GM20000 (cell line): ENCODE results near the gene RFX2.
A peak's percentile ranks its signal among the peaks of the same experiment; 100 is the strongest.

Experiments used
- DNase-seq: peaks from one replicate; pipeline ENCODE4 v3.0.0; 2012; ENCODE audit warnings: low spot score
- TF ChIP-seq, protein P1 (sequence below): IDR thresholded peaks from 2 replicates; pipeline ENCODE4 v1.5.1; 2012; ENCODE audit warnings: mild to moderate bottlenecking, control low read depth; ENCODE audit errors: extremely low read depth, missing control alignments

The RFX2 gene

DNA sequence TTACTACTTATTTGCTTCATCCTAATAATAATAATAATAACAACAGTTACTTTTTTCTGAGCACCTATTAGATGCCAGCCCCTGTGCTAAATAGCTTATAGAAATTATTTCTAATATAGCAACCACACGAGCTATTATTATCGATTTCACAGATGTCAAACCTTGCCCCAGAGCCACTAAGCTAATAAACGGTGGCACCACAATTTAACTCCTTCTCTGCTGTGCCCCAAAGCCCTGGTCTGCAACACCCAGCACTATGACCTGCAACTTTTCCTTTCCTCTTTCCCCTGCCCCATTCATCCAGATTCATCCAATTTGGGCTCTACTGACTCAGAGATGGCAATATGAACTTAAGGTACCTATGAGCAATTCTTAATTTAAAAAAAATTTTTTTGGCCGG is 6.4 kb downstream of the RFX2 start:
- no peak for DNase-seq
- TF ChIP-seq, protein P1, sequence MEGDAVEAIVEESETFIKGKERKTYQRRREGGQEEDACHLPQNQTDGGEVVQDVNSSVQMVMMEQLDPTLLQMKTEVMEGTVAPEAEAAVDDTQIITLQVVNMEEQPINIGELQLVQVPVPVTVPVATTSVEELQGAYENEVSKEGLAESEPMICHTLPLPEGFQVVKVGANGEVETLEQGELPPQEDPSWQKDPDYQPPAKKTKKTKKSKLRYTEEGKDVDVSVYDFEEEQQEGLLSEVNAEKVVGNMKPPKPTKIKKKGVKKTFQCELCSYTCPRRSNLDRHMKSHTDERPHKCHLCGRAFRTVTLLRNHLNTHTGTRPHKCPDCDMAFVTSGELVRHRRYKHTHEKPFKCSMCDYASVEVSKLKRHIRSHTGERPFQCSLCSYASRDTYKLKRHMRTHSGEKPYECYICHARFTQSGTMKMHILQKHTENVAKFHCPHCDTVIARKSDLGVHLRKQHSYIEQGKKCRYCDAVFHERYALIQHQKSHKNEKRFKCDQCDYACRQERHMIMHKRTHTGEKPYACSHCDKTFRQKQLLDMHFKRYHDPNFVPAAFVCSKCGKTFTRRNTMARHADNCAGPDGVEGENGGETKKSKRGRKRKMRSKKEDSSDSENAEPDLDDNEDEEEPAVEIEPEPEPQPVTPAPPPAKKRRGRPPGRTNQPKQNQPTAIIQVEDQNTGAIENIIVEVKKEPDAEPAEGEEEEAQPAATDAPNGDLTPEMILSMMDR = no peak

DNA sequence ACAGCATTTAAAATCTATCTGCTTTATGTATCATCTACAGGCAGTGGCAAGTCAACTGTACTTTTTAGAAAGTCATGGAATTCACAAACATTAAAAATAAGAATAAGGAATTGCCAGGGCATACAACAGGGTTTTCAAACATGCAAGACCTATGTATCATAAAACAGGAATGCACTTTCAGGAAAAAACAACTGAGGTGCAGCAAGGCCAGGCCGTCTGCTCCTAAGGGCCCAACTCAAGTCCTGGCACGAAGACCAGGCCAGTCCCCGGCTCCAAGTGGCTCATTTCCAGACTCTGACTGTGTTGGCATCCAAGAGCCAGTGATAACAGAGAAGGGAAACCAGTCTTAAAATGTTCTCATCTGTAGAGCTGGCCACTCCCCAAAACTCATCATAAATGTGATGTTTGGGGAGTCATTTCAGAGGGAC is 7.1 kb downstream of the RFX2 start:
- TF ChIP-seq, protein P1 = no peak
- no peak for DNase-seq

DNA sequence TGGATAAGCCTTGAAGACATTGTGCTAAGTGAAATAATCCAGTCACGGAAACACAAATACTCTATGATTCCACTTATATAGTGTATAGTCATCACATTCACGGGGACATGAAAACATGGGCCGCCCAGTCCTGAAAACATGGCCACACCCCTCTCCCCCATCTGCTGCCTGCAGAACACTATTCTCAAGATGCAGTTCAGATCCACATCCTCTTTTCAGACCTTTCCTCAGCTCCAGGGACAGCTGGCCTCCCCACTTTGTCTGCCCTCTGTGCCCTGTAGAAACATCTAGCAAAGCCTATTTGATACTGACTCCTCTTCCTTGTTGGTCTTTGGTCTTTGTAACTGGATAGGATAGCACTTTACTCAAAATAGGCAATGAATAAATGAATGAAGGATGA is 8.3 kb downstream of the RFX2 start:
- TF ChIP-seq, protein P1 = no peak
- DNase-seq = no peak

DNA sequence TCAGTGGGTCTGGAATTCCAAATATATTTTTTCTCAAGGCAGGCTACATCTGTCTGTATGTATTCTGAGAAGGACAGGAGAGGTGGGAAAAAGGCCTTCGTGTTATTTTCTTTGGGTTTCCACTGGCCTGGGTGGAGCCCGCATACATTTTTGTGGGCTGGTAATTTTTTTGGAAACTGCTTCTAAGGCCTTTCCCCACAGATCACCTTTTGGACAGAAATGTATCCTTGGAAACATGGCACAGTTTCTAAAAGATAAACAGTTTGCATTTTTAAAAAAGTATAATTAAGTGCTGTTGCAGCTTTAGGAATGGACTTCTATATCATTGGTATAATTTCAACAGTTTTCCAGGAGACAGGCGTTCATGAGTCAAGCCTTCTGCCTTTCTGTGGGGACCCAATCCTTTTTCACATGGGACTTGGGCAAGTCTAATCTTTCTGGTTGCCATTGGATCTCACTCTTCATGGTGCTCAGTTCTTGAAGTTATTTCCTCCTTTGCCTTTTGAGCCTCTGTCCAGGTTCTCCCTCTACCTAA is 8.9 kb downstream of the RFX2 start:
- TF ChIP-seq, protein P1 = no peak
- no peak for DNase-seq

DNA sequence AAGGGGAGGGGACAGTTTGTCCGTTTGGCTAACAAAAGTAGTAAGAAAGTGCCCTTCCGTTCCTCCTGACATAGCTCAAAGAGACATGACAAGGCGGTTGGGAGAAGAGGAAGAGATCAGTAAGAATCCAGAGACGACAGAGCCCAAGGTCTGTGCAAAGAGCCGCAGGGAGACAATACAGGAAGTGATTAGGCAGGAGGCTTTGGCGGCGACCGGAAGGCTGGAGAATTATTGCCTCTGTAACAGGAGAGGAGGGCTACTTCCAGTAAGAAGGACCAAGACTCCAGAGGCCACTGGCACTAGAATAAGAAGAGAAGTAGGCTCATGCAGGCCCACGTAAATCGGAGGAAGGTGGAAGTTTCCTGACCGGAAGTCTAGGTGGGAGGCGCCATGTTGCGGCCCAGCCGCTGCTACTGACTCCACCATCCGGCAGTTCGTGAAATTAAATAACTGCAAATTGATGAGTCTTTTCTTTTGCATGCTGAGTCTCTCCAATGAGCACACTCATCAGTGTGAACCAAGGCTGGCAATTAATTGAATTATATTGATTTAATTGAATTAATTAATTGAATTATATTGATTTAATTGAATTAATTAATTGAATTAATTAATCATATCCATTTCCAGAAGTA is 9.9 kb downstream of the RFX2 start:
- TF ChIP-seq, protein P1 = peak; percentile 11
- peak; percentile 60 for DNase-seq

DNA sequence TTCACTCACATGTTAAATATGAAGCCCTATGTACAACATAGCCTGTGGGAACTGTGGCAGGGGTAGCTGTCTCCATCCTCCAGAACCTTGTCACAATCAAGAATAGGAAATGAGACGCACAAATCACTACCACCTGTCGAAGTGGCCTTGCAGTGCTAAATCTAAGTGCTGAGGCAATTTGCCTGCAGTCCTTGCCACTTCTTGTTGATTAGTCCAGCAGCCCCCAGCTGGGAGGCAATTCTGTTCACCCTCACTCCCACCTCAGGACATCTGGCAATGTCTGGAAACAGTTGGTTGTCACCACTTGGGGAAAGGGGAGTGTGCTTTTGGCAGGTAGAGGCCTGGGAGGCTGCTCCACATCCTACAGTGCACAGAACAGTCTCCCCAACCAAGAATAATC is 10.7 kb downstream of the RFX2 start:
- DNase-seq = no peak
- TF ChIP-seq, protein P1 = no peak

DNA sequence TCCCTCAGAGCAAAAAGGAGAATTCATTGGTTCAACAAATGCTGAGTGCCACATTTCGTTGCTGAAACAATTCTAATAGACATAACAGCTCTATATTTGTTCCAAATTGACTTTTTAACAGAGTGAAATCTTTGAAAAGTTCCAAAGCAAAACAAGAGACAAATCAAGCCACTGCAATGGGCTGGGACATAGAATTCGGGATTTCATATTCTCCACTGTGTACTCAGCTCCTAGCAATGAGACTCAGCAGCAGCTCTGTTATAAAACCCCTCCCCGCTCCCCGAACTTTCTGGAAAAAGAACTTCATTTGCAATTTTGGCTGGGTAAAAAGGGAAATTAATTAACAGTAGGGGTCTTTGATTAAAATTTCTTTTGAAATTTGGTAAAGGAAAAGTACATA is 11.3 kb downstream of the RFX2 start:
- DNase-seq = no peak
- TF ChIP-seq, protein P1 = no peak
